HFF-Myc (cell line): Measurements from ENCODE around the gene METTL21A.

Experiments used
- DNase-seq: peaks from one replicate; pipeline ENCODE4 v3.0.0-alpha.2; 2011; ENCODE audit warnings: low read depth; ENCODE audit errors: extremely low read depth
- H3K4me3 ChIP-seq: replicated peaks from 2 replicates; pipeline ENCODE4 v1.5.1; 2011; ENCODE audit warnings: low read depth, mild to moderate bottlenecking, control low read depth, low read length
- CTCF ChIP-seq: IDR thresholded peaks from 2 replicates; pipeline ENCODE4 v1.5.1; 2012; ENCODE audit warnings: mild to moderate bottlenecking, low read depth, low read length, control low read depth; ENCODE audit errors: missing control alignments

The METTL21A gene

GRCh38 chr2:207606829-207607228 is 18.4 kb downstream of the METTL21A start:
- TF ChIP-seq CTCF: no peak
- no peak overlapping the region for H3K4me3 ChIP-seq
- DNase-seq: no peak

GRCh38 chr2:207606399-207606798 is 18.8 kb downstream of the METTL21A start:
- no peak for DNase-seq
- no peak overlapping the region for H3K4me3 ChIP-seq
- no peak for TF ChIP-seq CTCF

- no peak for DNase-seq
- TF ChIP-seq CTCF: no peak
Observed at GRCh38 chr2:207603486-207603885, 21.7 kb downstream of the METTL21A start.

GRCh38 chr2:207601774-207602173 is 23.4 kb downstream of the METTL21A start:
- H3K4me3 ChIP-seq: no peak overlapping the region
- DNase-seq: no peak
- no peak for TF ChIP-seq CTCF

More at GRCh38 chr2:207603486-207603885, 21.7 kb downstream of the METTL21A start:
- H3K4me3 ChIP-seq: no peak overlapping the region

- no peak for TF ChIP-seq CTCF
- DNase-seq: no peak
- H3K4me3 ChIP-seq: no peak overlapping the region
Observed at GRCh38 chr2:207600231-207600630, 25.0 kb downstream of the METTL21A start.

GRCh38 chr2:207599636-207600035 is 25.6 kb downstream of the METTL21A start:
- no peak for DNase-seq
- TF ChIP-seq CTCF: no peak

GRCh38 chr2:207594731-207595130 is 30.5 kb downstream of the METTL21A start:
- H3K4me3 ChIP-seq: no peak overlapping the region
- no peak for TF ChIP-seq CTCF
- no peak for DNase-seq

More at GRCh38 chr2:207599636-207600035, 25.6 kb downstream of the METTL21A start:
- H3K4me3 ChIP-seq: no peak overlapping the region
